GM12878 (cell line): ENCODE data around the gene ARHGEF17. TPM values are rescaled to one million over a fixed set of nuclear protein-coding genes. Genes with fewer than 3 reads are reported as not detected.

Experiments used
- ATAC-seq: fragments of 200-7000 bp; cut with Tn5 transposase; 3 replicates; pipeline ENCODE4 v1.9.1; 2020; ENCODE audit warnings: mild to moderate bottlenecking, moderate library complexity
- BruUV-seq: library from RNA; stranded (reverse); fragments of 400-500 nt; replicated peaks from 2 replicates; lab custom pipeline; 2021; lab: Mats Ljungman, UMichigan
- CTCF ChIA-PET: fragments of 300-600 bp; sonication (Branson Sonifier 250); formaldehyde crosslinking; extraction: SDS; loops from one replicate; lab custom pipeline; 2021; ENCODE audit warnings: inconsistent platforms; lab: Yijun Ruan, JAX
- POLR2A ChIA-PET: fragments of 350-600 bp; formaldehyde crosslinking; extraction: SDS; loops from one replicate; lab custom pipeline; 2021; ENCODE audit warnings: inconsistent platforms; lab: Charles Lee
- RAD21 ChIA-PET: fragments of 300-600 bp; sonication (Branson Sonifier 250); formaldehyde crosslinking; loops from one replicate; lab custom pipeline; 2023; ENCODE audit warnings: antibody characterized with exemption; ENCODE audit not compliant: unreplicated experiment; lab: Charles Lee
- SMC1A ChIA-PET: fragments of 300-600 bp; sonication (Branson Sonifier 250); formaldehyde crosslinking; loops from one replicate; lab custom pipeline; 2023; ENCODE audit not compliant: unreplicated experiment, uncharacterized antibody; lab: Charles Lee
- DNase-seq: peaks from one replicate; pipeline ENCODE4 v3.0.0-alpha.2; 2011; ENCODE audit warnings: low read depth, low spot score
- FAIRE-seq: peaks from 3 replicates; lab custom pipeline; 2011; peaks lifted over from hg19 to GRCh38; lab: Jason Lieb, UNC
- H2AFZ ChIP-seq: 2 replicates; pipeline ENCODE4 v1.6.0; 2011; ENCODE audit warnings: low read depth, low read length, control low read depth; ENCODE audit not compliant: control insufficient read depth
- H3K27ac ChIP-seq: 2 replicates; pipeline ENCODE4 v1.5.1; 2011; ENCODE audit warnings: control low read depth; ENCODE audit not compliant: control insufficient read depth, insufficient read depth
- H3K27me3 ChIP-seq, 2 experiments: replicated peaks in 1 of 2; 2 replicates each; pipeline versions ENCODE4 v1.6.0 to v1.6.1; 2011; ENCODE audit warnings: low read length in 1 of 2; ENCODE audit not compliant: control insufficient read depth in 2 of 2, insufficient read depth in 2 of 2
- H3K36me3 ChIP-seq, 2 experiments: 2 replicates each; pipeline ENCODE4 v1.5.1; 2011; ENCODE audit warnings: low read length in 1 of 2; ENCODE audit not compliant: control insufficient read depth in 2 of 2, insufficient read depth in 2 of 2
- H3K4me1 ChIP-seq: 2 replicates; pipeline ENCODE4 v1.6.1; 2011; ENCODE audit warnings: mild to moderate bottlenecking, low read length, moderate library complexity, mixed read lengths; ENCODE audit not compliant: control insufficient read depth, insufficient read depth
- H3K4me2 ChIP-seq: 2 replicates; pipeline ENCODE4 v1.6.0; 2011; ENCODE audit warnings: control low read depth; ENCODE audit not compliant: control insufficient read depth, insufficient read depth
- H3K4me3 ChIP-seq: fragments of 200-600 bp; sonication (generic); 2 replicates; pipeline ENCODE4 v1.5.1; 2016
- H3K79me2 ChIP-seq: 2 replicates; pipeline ENCODE4 v1.6.0; 2011; ENCODE audit warnings: low read length; ENCODE audit not compliant: control insufficient read depth, insufficient read depth
- H3K9ac ChIP-seq: 2 replicates; pipeline ENCODE4 v1.8.0; 2011; ENCODE audit warnings: low read length, control low read depth, mixed read lengths; ENCODE audit not compliant: control insufficient read depth, insufficient read depth
- H3K9me3 ChIP-seq: replicated peaks from 3 replicates; pipeline ENCODE4 v1.5.1; 2011; ENCODE audit warnings: mild to moderate bottlenecking, low read length; ENCODE audit not compliant: control insufficient read depth, insufficient read depth
- H4K20me1 ChIP-seq: 2 replicates; pipeline ENCODE4 v1.6.0; 2011; ENCODE audit not compliant: control insufficient read depth, insufficient read depth
- CREM ChIP-seq: IDR thresholded peaks from 2 replicates; pipeline ENCODE4 v1.6.1; 2014; ENCODE audit warnings: antibody characterized with exemption, low read depth
- ELK1 ChIP-seq: IDR thresholded peaks from 2 replicates; pipeline ENCODE4 v1.6.1; 2012; ENCODE audit warnings: low read depth, low read length, improper control_type of control experiment
- HDAC2 ChIP-seq: fragments of 200-600 bp; sonication (generic); IDR thresholded peaks from 2 replicates; pipeline ENCODE4 v1.6.1; 2017
- MYB ChIP-seq: fragments of 150-350 bp; IDR thresholded peaks from 2 replicates; pipeline ENCODE4 v1.6.1; 2014; ENCODE audit warnings: mild to moderate bottlenecking, low read depth, low read length, borderline replicate concordance
- NFYB ChIP-seq: IDR thresholded peaks from 2 replicates; pipeline ENCODE4 v1.6.1; 2011; ENCODE audit warnings: low read depth, mild to moderate bottlenecking, low read length, improper control_type of control experiment, moderate library complexity; ENCODE audit not compliant: insufficient read depth
- SRF ChIP-seq, 2 experiments: IDR thresholded peaks; 2 replicates each; pipeline ENCODE4 v1.6.1; 2011; ENCODE audit warnings: low read depth in 2 of 2, low read length in 2 of 2, mild to moderate bottlenecking in 1 of 2, moderate library complexity in 1 of 2
- WGBS: methylation state at CpG from one replicate; pipeline ENCODE4 v1.1.6; 2016; ENCODE audit warnings: low lambda C conversion rate; ENCODE audit not compliant: insufficient replicate concordance, insufficient coverage; ENCODE audit errors: missing lambda C conversion rate; 5-methylcytosine and 5-hydroxymethylcytosine counted together
- in situ Hi-C: fragments of 300-500 bp; cut with MboI; formaldehyde crosslinking; loops from 9 replicates; pipeline ENCODE4 v1.14.3; 2018; ENCODE audit warnings: mixed read lengths
- intact Hi-C: fragments of 100-400 bp; cut with micrococcal nuclease; formaldehyde crosslinking; loops from one replicate; pipeline ENCODE4 v1.14.2; 2022; ENCODE audit not compliant: unreplicated experiment
- polyA plus RNA-seq, 11 experiments: library from polyadenylated mRNA; depleted of rRNA in 4 of 11; unstranded in 6 of 11; stranded (reverse) in 5 of 11; fragments of >200 nt; fragmentation: Nextera tagmentation in 4 of 11; fragmentation: Illumina TruSeq in 1 of 11; extraction: Ambion mirVana in 4 of 11; extraction: Trizol in 1 of 11; gene quantifications; 1 replicate in 1 of 11; 2 replicates in 10 of 11; pipeline versions ENCODE4 v1.2.1 to v1.2.3, GENCODE V29; 2011 to 2016; ENCODE audit warnings: inconsistent platforms in 2 of 11, missing spikeins in 2 of 11, low read depth in 1 of 11
- total RNA-seq, 4 experiments: library from RNA; depleted of rRNA in 3 of 4; stranded (reverse); fragments of >200 nt in 3 of 4; fragmentation: Illumina TruSeq in 1 of 4; extraction: Trizol in 1 of 4; gene quantifications; 2 replicates each; pipeline versions ENCODE4 v1.2.1 to v1.2.3, GENCODE V29; 2013 to 2021

ARHGEF17 gene
- total and polyA plus RNA-seq, 10 of the 15 experiments (the other 5 are each of a cell fraction or from before 2014, with no cell fraction given) = 0.15 to 11.0 (median 1.7) TPM

- Histone ChIP-seq H3K4me1 (peaks cover 11% of the 10 kb centered on the region), H3K9me3 (no peaks in the 10 kb centered on the region), H4K20me1 (no peaks in the 10 kb centered on the region), H3K27me3 (no peaks in the 10 kb centered on the region), H3K36me3 (peaks cover 0 to 6% of the 10 kb centered on the region in 2 experiments; a peak in 1 of 4 replicates), H2AFZ (no peak overlapping the region), H3K27ac (no peak overlapping the region), H3K4me3 (no peak overlapping the region), H3K4me2 (no peak overlapping the region), H3K79me2 (no peaks in the 10 kb centered on the region), H3K9ac (no peak overlapping the region)
- no peak for TF ChIP-seq ELK1
- TF ChIP-seq MYB = no peak
- no peak for TF ChIP-seq HDAC2
- TF ChIP-seq CREM = no peak
- no peak for TF ChIP-seq SRF (IDR thresholded peaks at IDR 0.05; ENCODE audit: low read depth in 2 of 2, low read length in 2 of 2)
- no peak for TF ChIP-seq NFYB
- no TSS peak for BruUV-seq
- in situ Hi-C loops (no loop called here), intact Hi-C loops (no loop called here)
- ChIA-PET RAD21 (interaction anchor here (1.1 to 1.3 kb wide), 2 partner anchors 12 to 44 kb away, joined by 3 read pairs; no protein-coding TSS in a partner anchor), POLR2A (no interaction called here), CTCF (interaction anchor here (1.1 to 5.7 kb wide), 3 partner anchors 12 to 297 kb away, joined by 3 to 37 read pairs (median 3); no protein-coding TSS in a partner anchor), SMC1A (interaction anchor here (1.4 kb wide), 1 partner anchor 12 kb away, joined by 3 read pairs; no protein-coding TSS in a partner anchor)
- ATAC-seq (no peak), DNase-seq (no peak), FAIRE-seq (no peak)
- WGBS = 76% methylated on average over 9 of the region's 9 CpGs
Observed at GRCh38 chr11:73363147-73363546, 55.1 kb downstream of the ARHGEF17 start.
